ENCODE results near the gene REG3A. TPM values are rescaled to one million over a fixed set of nuclear protein-coding genes. Genes with fewer than 3 reads are reported as not detected.

Gene REG3A
- total and polyA plus RNA-seq, 10 donors = 0.93 to 11.2 (median 4.6) TPM; not detected in 6

GRCh38 chr2:79171348-79171958 lies 11.9 kb upstream of the REG3A start:
- H3K27me3 ChIP-seq (replicated peaks in 1 of 7) = no peaks in the 10 kb centered on the region
- H3K4me3 ChIP-seq = no peak overlapping the region
- H3K27ac ChIP-seq = no peak overlapping the region
- no peaks in the 10 kb centered on the region for H3K4me1 ChIP-seq
- DNase-seq = no peak
- peaks cover 0 to 10% (median 0%) of the 10 kb centered on the region in 8 donors for H3K9me3 ChIP-seq
- 85 to 98% (median 93%) methylated on average over 2 of the region's 2 CpGs for WGBS, 5 donors
- intact Hi-C loops (cut with DNase I; ENCODE audit: low total_unique reads) = no loop called here
- no peaks in the 10 kb centered on the region for H3K36me3 ChIP-seq
- TF ChIP-seq POLR2AphosphoS5 (IDR thresholded peaks at IDR 0.05) (no peak), CTCF (IDR thresholded peaks at IDR 0.05 in 8 of 11, conservative IDR thresholded peaks at IDR 0.05 in 3 of 11) (no peak), POLR2A (IDR thresholded peaks at IDR 0.05) (no peak)

- DNase-seq = no peak
- TF ChIP-seq POLR2AphosphoS5 (IDR thresholded peaks at IDR 0.05) (no peak), POLR2A (IDR thresholded peaks at IDR 0.05) (no peak), CTCF (IDR thresholded peaks at IDR 0.05 in 8 of 11, conservative IDR thresholded peaks at IDR 0.05 in 3 of 11) (no peak)
- Histone ChIP-seq H3K4me3 (no peak overlapping the region), H3K4me1 (no peaks in the 10 kb centered on the region), H3K27me3 (replicated peaks in 1 of 7) (no peaks in the 10 kb centered on the region), H3K9me3 (no peaks in the 10 kb centered on the region), H3K36me3 (no peaks in the 10 kb centered on the region), H3K27ac (no peak overlapping the region)
- intact Hi-C loops (cut with DNase I; ENCODE audit: low total_unique reads) = no loop called here
- 96 to 99% (median 98%) methylated on average over 1 of the region's 1 CpG for WGBS, 5 donors
Measured at GRCh38 chr2:79162801-79163200, 3.2 kb upstream of the REG3A start.

GRCh38 chr2:79162132-79162531 lies 2.6 kb upstream of the REG3A start:
- H3K4me1 ChIP-seq = no peaks in the 10 kb centered on the region
- intact Hi-C loops (cut with DNase I; ENCODE audit: low total_unique reads) = no loop called here
- WGBS, 5 donors = 63 to 76% (median 72%) methylated on average over 2 of the region's 2 CpGs
- no peaks in the 10 kb centered on the region for H3K9me3 ChIP-seq
- DNase-seq = no peak
- H3K27ac ChIP-seq = no peak overlapping the region
- H3K27me3 ChIP-seq (replicated peaks in 1 of 7) = no peaks in the 10 kb centered on the region
- H3K36me3 ChIP-seq = no peaks in the 10 kb centered on the region
- TF ChIP-seq CTCF (IDR thresholded peaks at IDR 0.05 in 8 of 11, conservative IDR thresholded peaks at IDR 0.05 in 3 of 11) = no peak
- TF ChIP-seq POLR2AphosphoS5 (IDR thresholded peaks at IDR 0.05) = no peak
- no peak overlapping the region for H3K4me3 ChIP-seq

GRCh38 chr2:79159030-79159429 lies 523 bp downstream of the REG3A start:
- Histone ChIP-seq H3K9me3 (peaks cover 0 to 3% (median 0%) of the 10 kb centered on the region in 8 donors), H3K27me3 (replicated peaks in 1 of 7) (no peaks in the 10 kb centered on the region), H3K27ac (no peak overlapping the region), H3K4me1 (no peaks in the 10 kb centered on the region), H3K36me3 (no peaks in the 10 kb centered on the region), H3K4me3 (no peak overlapping the region)
- TF ChIP-seq POLR2A (IDR thresholded peaks at IDR 0.05) (no peak), CTCF (IDR thresholded peaks at IDR 0.05 in 8 of 11, conservative IDR thresholded peaks at IDR 0.05 in 3 of 11) (no peak), POLR2AphosphoS5 (IDR thresholded peaks at IDR 0.05) (no peak)
- 58 to 78% (median 68%) methylated on average over 2 of the region's 2 CpGs for WGBS, 5 donors
- intact Hi-C loops (cut with DNase I; ENCODE audit: low total_unique reads) = no loop called here
- DNase-seq = no peak

All from spleen (tissue), 11 donors.